DND-41 (cell line): ENCODE measurements around the gene NXPH1.

Source experiments
- ATAC-seq: fragments of 200-7000 bp; cut with Tn5 transposase; 3 replicates; pipeline ENCODE4 v1.9.1; 2021; ENCODE audit warnings: low read depth; ENCODE audit not compliant: insufficient read depth
- DNase-seq: peaks from one replicate; pipeline ENCODE4 v3.0.0-alpha.2; 2020
- H2AFZ ChIP-seq: 2 replicates; pipeline ENCODE4 v1.6.0; 2012; ENCODE audit warnings: low read depth, low read length
- H3K27ac ChIP-seq: 2 replicates; pipeline ENCODE4 v1.5.1; 2012; ENCODE audit warnings: low read length, inconsistent platforms
- H3K27me3 ChIP-seq: fragments of 200-600 bp; sonication (generic); 2 replicates; pipeline ENCODE4 v1.6.0; 2012; ENCODE audit warnings: low read length, mild to moderate bottlenecking, inconsistent platforms; ENCODE audit not compliant: insufficient read depth, poor library complexity
- H3K36me3 ChIP-seq: 2 replicates; pipeline ENCODE4 v1.5.1; 2012; ENCODE audit warnings: low read length, inconsistent platforms; ENCODE audit not compliant: insufficient read depth
- H3K4me1 ChIP-seq: 2 replicates; pipeline ENCODE4 v1.5.1; 2012; ENCODE audit warnings: mild to moderate bottlenecking, low read length; ENCODE audit not compliant: insufficient read depth
- H3K4me2 ChIP-seq: 2 replicates; pipeline ENCODE4 v1.6.0; 2012; ENCODE audit warnings: mild to moderate bottlenecking, moderate library complexity, low read length, inconsistent platforms; ENCODE audit not compliant: insufficient read depth
- H3K4me3 ChIP-seq, 2 experiments: fragments of 200-600 bp in 1 of 2; shearing (Covaris generic) in 1 of 2; 2 replicates each; pipeline ENCODE4 v1.5.1; 2012 to 2016; ENCODE audit warnings: inconsistent platforms in 2 of 2, low read length in 2 of 2, mild to moderate bottlenecking in 2 of 2, low read depth in 1 of 2, moderate library complexity in 1 of 2
- H3K79me2 ChIP-seq: 2 replicates; pipeline ENCODE4 v1.6.0; 2012; ENCODE audit warnings: low read length, inconsistent platforms; ENCODE audit not compliant: insufficient read depth
- H3K9ac ChIP-seq: 2 replicates; pipeline ENCODE4 v1.6.0; 2012; ENCODE audit warnings: low read depth, mild to moderate bottlenecking, inconsistent platforms, low read length, moderate library complexity
- H3K9me3 ChIP-seq: 2 replicates; pipeline ENCODE4 v1.5.1; 2012; ENCODE audit warnings: low read length, moderate library complexity, mild to moderate bottlenecking, inconsistent platforms; ENCODE audit not compliant: insufficient read depth, severe bottlenecking
- H4K20me1 ChIP-seq: 2 replicates; pipeline ENCODE4 v1.6.0; 2012; ENCODE audit warnings: low read length; ENCODE audit not compliant: insufficient read depth
- EZH2 ChIP-seq: IDR thresholded peaks from 3 replicates; pipeline ENCODE4 v1.6.1; 2012; ENCODE audit warnings: borderline replicate concordance, low read depth, mild to moderate bottlenecking, moderate library complexity, low read length, inconsistent platforms; ENCODE audit not compliant: severe bottlenecking
- TF ChIP-seq, protein P1 (sequence below): IDR thresholded peaks from 2 replicates; pipeline ENCODE4 v1.5.1; 2012; ENCODE audit warnings: borderline replicate concordance, low read length, moderate library complexity, mild to moderate bottlenecking; ENCODE audit not compliant: poor library complexity, severe bottlenecking; ENCODE audit errors: extremely low read depth

Gene NXPH1

DNA sequence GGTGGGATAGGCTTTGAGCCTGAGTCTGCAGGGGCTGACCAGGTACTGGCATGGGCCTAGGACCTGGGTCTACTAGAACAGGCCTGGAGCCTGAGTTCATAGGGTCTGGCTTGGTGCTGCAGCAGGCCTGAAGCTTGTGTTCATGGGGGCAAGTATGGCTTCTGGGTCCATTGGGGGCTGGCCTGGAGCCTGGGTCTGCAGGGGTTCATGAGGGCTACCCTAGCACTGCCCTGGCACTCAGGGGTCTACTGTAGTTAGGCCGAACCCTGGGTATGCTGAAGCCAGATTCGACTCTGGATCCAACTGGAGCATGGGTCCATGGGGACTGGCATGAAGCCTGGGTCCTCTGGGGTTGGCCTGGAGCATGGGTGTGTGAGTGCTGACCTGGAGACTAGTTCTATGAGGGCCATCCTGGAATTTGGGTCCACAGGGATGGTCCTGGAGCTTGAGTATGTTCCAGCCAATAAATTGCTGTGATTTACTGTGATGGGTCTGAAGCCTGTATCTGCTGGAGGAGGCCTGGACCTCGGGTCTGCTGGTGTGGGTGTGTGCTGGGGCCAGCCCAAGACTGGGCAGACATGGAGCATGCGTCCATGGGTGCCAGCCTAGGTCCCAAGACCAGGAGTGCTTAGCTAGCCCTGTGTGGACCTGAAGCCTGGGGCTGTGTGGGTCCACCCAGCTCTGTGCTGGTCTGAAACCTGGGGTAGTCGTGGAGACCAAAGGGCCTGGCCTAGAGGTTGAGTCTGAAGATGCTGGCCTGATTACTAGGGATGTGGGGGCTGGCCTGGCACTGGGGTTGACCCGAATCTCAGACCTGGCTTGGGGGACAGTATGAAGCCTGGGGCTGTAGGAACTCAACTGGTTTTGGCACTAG is 235.5 kb downstream of the NXPH1 start:
- H3K27ac ChIP-seq, result no peak overlapping the region
- no peaks in the 10 kb centered on the region for H3K9me3 ChIP-seq
- no peaks in the 10 kb centered on the region for H4K20me1 ChIP-seq
- no peak overlapping the region for H3K4me3 ChIP-seq
- no peak overlapping the region for H3K9ac ChIP-seq
- no peak for TF ChIP-seq EZH2
- TF ChIP-seq, protein P1, sequence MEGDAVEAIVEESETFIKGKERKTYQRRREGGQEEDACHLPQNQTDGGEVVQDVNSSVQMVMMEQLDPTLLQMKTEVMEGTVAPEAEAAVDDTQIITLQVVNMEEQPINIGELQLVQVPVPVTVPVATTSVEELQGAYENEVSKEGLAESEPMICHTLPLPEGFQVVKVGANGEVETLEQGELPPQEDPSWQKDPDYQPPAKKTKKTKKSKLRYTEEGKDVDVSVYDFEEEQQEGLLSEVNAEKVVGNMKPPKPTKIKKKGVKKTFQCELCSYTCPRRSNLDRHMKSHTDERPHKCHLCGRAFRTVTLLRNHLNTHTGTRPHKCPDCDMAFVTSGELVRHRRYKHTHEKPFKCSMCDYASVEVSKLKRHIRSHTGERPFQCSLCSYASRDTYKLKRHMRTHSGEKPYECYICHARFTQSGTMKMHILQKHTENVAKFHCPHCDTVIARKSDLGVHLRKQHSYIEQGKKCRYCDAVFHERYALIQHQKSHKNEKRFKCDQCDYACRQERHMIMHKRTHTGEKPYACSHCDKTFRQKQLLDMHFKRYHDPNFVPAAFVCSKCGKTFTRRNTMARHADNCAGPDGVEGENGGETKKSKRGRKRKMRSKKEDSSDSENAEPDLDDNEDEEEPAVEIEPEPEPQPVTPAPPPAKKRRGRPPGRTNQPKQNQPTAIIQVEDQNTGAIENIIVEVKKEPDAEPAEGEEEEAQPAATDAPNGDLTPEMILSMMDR, result no peak
- H3K36me3 ChIP-seq, result no peaks in the 10 kb centered on the region
- no peaks in the 10 kb centered on the region for H3K4me1 ChIP-seq
- no peaks in the 10 kb centered on the region for H3K79me2 ChIP-seq
- no peaks in the 10 kb centered on the region for H3K27me3 ChIP-seq
- ATAC-seq (no peak), DNase-seq (no peak)
- no peak overlapping the region for H3K4me2 ChIP-seq
- no peak overlapping the region for H2AFZ ChIP-seq

DNA sequence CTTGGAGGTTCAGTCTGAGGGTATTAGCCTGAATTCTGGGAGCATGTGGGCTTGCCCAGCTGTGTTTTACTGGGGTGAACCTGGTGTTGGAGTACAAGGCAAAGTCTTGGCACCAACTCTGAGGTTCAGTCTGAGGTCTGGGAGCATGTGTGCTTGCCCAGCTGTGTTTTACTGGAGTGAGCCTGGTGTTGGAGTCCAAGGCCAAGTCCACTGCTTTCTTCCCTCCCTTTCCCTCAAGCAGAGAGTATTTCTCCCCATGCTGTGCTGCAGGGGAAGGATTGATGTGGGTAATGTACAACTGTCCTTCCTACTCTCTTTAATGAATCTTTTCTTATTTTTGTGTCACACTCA is 236.1 kb downstream of the NXPH1 start:
- H3K4me1 ChIP-seq, result no peaks in the 10 kb centered on the region
- no peak overlapping the region for H3K4me2 ChIP-seq
- no peaks in the 10 kb centered on the region for H3K36me3 ChIP-seq
- no peaks in the 10 kb centered on the region for H4K20me1 ChIP-seq
- H3K79me2 ChIP-seq, result no peaks in the 10 kb centered on the region
- no peaks in the 10 kb centered on the region for H3K9me3 ChIP-seq
- no peak for ATAC-seq
- no peak overlapping the region for H3K27ac ChIP-seq
- no peak overlapping the region for H2AFZ ChIP-seq
- TF ChIP-seq, protein P1, result no peak
- no peak for TF ChIP-seq EZH2
- H3K9ac ChIP-seq, result no peak overlapping the region
- no peak for DNase-seq
- no peaks in the 10 kb centered on the region for H3K27me3 ChIP-seq
- no peak overlapping the region for H3K4me3 ChIP-seq

GRCh38 chr7:8684426-8684825 is 251.0 kb downstream of the NXPH1 start:
- H2AFZ ChIP-seq, result no peak overlapping the region
- no peaks in the 10 kb centered on the region for H3K27me3 ChIP-seq
- H4K20me1 ChIP-seq, result no peaks in the 10 kb centered on the region
- no peak overlapping the region for H3K4me3 ChIP-seq
- DNase-seq (no peak), ATAC-seq (no peak)
- H3K79me2 ChIP-seq, result no peaks in the 10 kb centered on the region
- no peak overlapping the region for H3K9ac ChIP-seq
- H3K27ac ChIP-seq, result no peak overlapping the region
- TF ChIP-seq, protein P1, result no peak
- no peak for TF ChIP-seq EZH2
- no peaks in the 10 kb centered on the region for H3K36me3 ChIP-seq
- no peaks in the 10 kb centered on the region for H3K4me1 ChIP-seq
- H3K4me2 ChIP-seq, result no peak overlapping the region
- H3K9me3 ChIP-seq, result no peaks in the 10 kb centered on the region
